Left lobe of liver (tissue), 2 donors: ENCODE measurements around the gene RNF13. TPM values are rescaled to one million over a fixed set of nuclear protein-coding genes. Genes with fewer than 3 reads are reported as not detected.
"Not testable (repeated sequence)": the region's sequence is repeated elsewhere in the genome, so short reads cannot be mapped to it uniquely, and the experiment has no call there.

ENCODE experiments used
- ATAC-seq: fragments of 200-7000 bp; cut with Tn5 transposase; one replicate; pipeline ENCODE4 v1.9.1; 2020; ENCODE audit warnings: mild to moderate bottlenecking, moderate library complexity
- DNase-seq: peaks from one replicate; pipeline ENCODE4 v3.0.0-alpha.2; 2020; ENCODE audit warnings: low spot score
- total RNA-seq: library from RNA; stranded (reverse); gene quantifications from one replicate; pipeline ENCODE4 v1.2.1, GENCODE V29; 2021
- donor health status: DM: no; HTN: no; CAD: no; lungs with moderate emphysema.
- donor health status: DM: no; HTN: yes; CAD: no.

The RNF13 gene
- total RNA-seq, 1 donor from 2014 or later: 36.7 TPM

- peak; percentile 92 for ATAC-seq
Measured at GRCh38 chr3:149981979-149982378, 169.0 kb downstream of the RNF13 start.

GRCh38 chr3:149983053-149983452 is 170.0 kb downstream of the RNF13 start:
- ATAC-seq, DNase-seq: not testable (repeated sequence)

More at GRCh38 chr3:149981979-149982378, 169.0 kb downstream of the RNF13 start:
- not testable (repeated sequence) for DNase-seq

GRCh38 chr3:149983628-149984027 is 170.6 kb downstream of the RNF13 start:
- DNase-seq (no peak), ATAC-seq (no peak)

- DNase-seq (no peak), ATAC-seq (no peak)
Measured at GRCh38 chr3:149989307-149989706, 176.3 kb downstream of the RNF13 start.

- ATAC-seq: no peak
- no peak for DNase-seq
Measured at GRCh38 chr3:149990423-149990948, 177.5 kb downstream of the RNF13 start.

- ATAC-seq: no peak
- DNase-seq: no peak
Measured at GRCh38 chr3:149992416-149993058, 179.5 kb downstream of the RNF13 start.

GRCh38 chr3:149998946-149999345 is 185.9 kb downstream of the RNF13 start:
- DNase-seq (no peak), ATAC-seq (no peak)

- ATAC-seq (no peak), DNase-seq (no peak)
Measured at GRCh38 chr3:149999421-149999820, 186.4 kb downstream of the RNF13 start.

GRCh38 chr3:150000641-150001040 is 187.6 kb downstream of the RNF13 start:
- ATAC-seq: no peak
- DNase-seq: no peak

GRCh38 chr3:150005243-150006112 is 192.5 kb downstream of the RNF13 start:
- ATAC-seq (no peak), DNase-seq (no peak)

- DNase-seq (no peak), ATAC-seq (no peak)
Measured at GRCh38 chr3:150006794-150007193, 193.8 kb downstream of the RNF13 start.

Other genes starting within 250 kb of the RNF13 start
- gene WWTR1, start 155.2 kb upstream of the RNF13 start, total RNA-seq: 13.2 TPM
- gene COMMD2, start 60.7 kb upstream of the RNF13 start, total RNA-seq: 9.5 TPM
- not detected for gene ANKUB1, start 20.7 kb upstream of the RNF13 start, total RNA-seq
- gene PFN2, start 157.7 kb downstream of the RNF13 start, total RNA-seq: 7.5 TPM